Peyer's patch (tissue), 4 donors: Measurements from ENCODE around the gene KCNQ1.

ENCODE experiments used
- CTCF ChIP-seq, 6 experiments: fragments of 450-650 bp in 4 of 6; fragments of 200-600 bp in 2 of 6; sonication (generic) in 1 of 6; IDR thresholded peaks; one replicate each; pipeline ENCODE4 v1.5.1; 2017 to 2019; ENCODE audit warnings: antibody characterized with exemption in 6 of 6, mild to moderate bottlenecking in 3 of 6, moderate library complexity in 1 of 6
- POLR2A ChIP-seq, 2 donors: fragments of 450-650 bp; IDR thresholded peaks; one replicate each; pipeline ENCODE4 v1.5.1; 2017; ENCODE audit warnings: antibody characterized with exemption in 2 of 2, mild to moderate bottlenecking in 2 of 2, moderate library complexity in 2 of 2

- TF ChIP-seq POLR2A (IDR thresholded peaks at IDR 0.05) (no peak), CTCF (IDR thresholded peaks at IDR 0.05) (no peak)
Observed at GRCh38 chr11:2779499-2779980, 334.7 kb downstream of the KCNQ1 start.
